C4-2B (cell line): ENCODE data around the gene KCNE1.

Experiments used
- CTCF ChIP-seq: fragments of 450-650 bp; conservative IDR thresholded peaks from 2 replicates; pipeline ENCODE4 v1.5.1; 2017; ENCODE audit warnings: mild to moderate bottlenecking
- ZFX ChIP-seq: fragments of 450-650 bp; IDR thresholded peaks from 2 replicates; pipeline ENCODE4 v1.6.1; 2017

DNA sequence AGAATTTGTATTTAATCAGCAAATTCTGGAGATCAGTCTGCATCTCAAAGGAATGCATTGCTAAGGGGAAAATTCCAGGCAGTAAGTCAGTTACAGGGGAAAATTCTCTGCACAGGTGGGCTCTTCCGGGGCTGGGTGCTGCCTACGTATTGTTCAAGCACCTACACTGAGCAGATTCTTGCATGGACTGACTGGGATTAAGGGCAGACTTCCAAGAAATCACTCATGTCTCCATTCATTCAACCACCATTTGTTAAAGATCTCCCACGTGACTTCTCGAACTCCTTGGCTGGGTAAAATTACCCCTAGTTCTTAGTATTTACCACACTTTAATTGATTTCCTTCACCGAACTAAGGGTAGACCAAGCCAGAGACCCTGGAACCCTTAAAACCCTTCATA is 28.2 kb upstream of the KCNE1 start:
- TF ChIP-seq CTCF (no peak), ZFX (no peak)
